Measurements from ENCODE around the gene ITGBL1.

DNA sequence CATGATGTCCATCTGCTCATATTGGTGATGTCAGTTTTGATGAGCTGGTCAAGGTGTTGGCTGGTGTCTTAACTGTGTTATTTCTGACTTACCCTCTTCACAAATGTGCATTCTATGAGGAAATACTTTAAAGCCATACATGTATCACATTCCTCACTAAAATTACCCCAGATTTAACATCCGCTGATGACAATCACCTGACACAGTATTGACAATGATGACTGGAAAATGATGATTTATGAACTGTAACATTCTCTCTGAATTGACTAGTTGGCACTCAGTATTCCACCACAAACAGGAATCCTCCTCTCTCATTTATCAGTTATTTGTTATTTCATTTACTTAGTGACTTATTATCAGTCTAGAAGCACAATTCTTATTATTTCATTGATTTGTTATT is 117.3 kb downstream of the ITGBL1 start:
- TF ChIP-seq, protein P1, sequence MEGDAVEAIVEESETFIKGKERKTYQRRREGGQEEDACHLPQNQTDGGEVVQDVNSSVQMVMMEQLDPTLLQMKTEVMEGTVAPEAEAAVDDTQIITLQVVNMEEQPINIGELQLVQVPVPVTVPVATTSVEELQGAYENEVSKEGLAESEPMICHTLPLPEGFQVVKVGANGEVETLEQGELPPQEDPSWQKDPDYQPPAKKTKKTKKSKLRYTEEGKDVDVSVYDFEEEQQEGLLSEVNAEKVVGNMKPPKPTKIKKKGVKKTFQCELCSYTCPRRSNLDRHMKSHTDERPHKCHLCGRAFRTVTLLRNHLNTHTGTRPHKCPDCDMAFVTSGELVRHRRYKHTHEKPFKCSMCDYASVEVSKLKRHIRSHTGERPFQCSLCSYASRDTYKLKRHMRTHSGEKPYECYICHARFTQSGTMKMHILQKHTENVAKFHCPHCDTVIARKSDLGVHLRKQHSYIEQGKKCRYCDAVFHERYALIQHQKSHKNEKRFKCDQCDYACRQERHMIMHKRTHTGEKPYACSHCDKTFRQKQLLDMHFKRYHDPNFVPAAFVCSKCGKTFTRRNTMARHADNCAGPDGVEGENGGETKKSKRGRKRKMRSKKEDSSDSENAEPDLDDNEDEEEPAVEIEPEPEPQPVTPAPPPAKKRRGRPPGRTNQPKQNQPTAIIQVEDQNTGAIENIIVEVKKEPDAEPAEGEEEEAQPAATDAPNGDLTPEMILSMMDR (IDR thresholded peaks at IDR 0.05), result no peak
- no peak for TF ChIP-seq GABPB1 (CRISPR knock-in tag; IDR thresholded peaks at IDR 0.05)
- TF ChIP-seq CREB1 (CRISPR knock-in tag; IDR thresholded peaks at IDR 0.05), result no peak
- TF ChIP-seq ZNF219 (CRISPR knock-in tag; IDR thresholded peaks at IDR 0.05; ENCODE audit: borderline replicate concordance), result no peak
- TF ChIP-seq, protein P2, sequence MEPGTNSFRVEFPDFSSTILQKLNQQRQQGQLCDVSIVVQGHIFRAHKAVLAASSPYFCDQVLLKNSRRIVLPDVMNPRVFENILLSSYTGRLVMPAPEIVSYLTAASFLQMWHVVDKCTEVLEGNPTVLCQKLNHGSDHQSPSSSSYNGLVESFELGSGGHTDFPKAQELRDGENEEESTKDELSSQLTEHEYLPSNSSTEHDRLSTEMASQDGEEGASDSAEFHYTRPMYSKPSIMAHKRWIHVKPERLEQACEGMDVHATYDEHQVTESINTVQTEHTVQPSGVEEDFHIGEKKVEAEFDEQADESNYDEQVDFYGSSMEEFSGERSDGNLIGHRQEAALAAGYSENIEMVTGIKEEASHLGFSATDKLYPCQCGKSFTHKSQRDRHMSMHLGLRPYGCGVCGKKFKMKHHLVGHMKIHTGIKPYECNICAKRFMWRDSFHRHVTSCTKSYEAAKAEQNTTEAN (CRISPR knock-in tag; IDR thresholded peaks at IDR 0.05), result no peak
- TF ChIP-seq, protein P3, sequence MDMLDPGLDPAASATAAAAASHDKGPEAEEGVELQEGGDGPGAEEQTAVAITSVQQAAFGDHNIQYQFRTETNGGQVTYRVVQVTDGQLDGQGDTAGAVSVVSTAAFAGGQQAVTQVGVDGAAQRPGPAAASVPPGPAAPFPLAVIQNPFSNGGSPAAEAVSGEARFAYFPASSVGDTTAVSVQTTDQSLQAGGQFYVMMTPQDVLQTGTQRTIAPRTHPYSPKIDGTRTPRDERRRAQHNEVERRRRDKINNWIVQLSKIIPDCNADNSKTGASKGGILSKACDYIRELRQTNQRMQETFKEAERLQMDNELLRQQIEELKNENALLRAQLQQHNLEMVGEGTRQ (CRISPR knock-in tag; IDR thresholded peaks at IDR 0.05), result no peak
- TF ChIP-seq OVOL2 (CRISPR knock-in tag; IDR thresholded peaks at IDR 0.05; ENCODE audit: borderline replicate concordance), result no peak
- TF ChIP-seq, protein P4, sequence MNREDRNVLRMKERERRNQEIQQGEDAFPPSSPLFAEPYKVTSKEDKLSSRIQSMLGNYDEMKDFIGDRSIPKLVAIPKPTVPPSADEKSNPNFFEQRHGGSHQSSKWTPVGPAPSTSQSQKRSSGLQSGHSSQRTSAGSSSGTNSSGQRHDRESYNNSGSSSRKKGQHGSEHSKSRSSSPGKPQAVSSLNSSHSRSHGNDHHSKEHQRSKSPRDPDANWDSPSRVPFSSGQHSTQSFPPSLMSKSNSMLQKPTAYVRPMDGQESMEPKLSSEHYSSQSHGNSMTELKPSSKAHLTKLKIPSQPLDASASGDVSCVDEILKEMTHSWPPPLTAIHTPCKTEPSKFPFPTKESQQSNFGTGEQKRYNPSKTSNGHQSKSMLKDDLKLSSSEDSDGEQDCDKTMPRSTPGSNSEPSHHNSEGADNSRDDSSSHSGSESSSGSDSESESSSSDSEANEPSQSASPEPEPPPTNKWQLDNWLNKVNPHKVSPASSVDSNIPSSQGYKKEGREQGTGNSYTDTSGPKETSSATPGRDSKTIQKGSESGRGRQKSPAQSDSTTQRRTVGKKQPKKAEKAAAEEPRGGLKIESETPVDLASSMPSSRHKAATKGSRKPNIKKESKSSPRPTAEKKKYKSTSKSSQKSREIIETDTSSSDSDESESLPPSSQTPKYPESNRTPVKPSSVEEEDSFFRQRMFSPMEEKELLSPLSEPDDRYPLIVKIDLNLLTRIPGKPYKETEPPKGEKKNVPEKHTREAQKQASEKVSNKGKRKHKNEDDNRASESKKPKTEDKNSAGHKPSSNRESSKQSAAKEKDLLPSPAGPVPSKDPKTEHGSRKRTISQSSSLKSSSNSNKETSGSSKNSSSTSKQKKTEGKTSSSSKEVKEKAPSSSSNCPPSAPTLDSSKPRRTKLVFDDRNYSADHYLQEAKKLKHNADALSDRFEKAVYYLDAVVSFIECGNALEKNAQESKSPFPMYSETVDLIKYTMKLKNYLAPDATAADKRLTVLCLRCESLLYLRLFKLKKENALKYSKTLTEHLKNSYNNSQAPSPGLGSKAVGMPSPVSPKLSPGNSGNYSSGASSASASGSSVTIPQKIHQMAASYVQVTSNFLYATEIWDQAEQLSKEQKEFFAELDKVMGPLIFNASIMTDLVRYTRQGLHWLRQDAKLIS (CRISPR knock-in tag; IDR thresholded peaks at IDR 0.05; ENCODE audit: borderline replicate concordance), result no peak
- TF ChIP-seq NR3C1 (CRISPR knock-in tag; conservative IDR thresholded peaks at IDR 0.05; ENCODE audit: low read depth), result no peak
- TF ChIP-seq, protein P5, sequence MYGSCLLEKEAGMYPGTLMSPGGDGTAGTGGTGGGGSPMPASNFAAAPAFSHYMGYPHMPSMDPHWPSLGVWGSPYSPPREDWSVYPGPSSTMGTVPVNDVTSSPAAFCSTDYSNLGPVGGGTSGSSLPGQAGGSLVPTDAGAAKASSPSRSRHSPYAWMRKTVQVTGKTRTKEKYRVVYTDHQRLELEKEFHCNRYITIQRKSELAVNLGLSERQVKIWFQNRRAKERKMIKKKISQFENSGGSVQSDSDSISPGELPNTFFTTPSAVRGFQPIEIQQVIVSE (CRISPR knock-in tag; IDR thresholded peaks at IDR 0.05; ENCODE audit: borderline replicate concordance), result no peak
- TF ChIP-seq SP1 (CRISPR knock-in tag; conservative IDR thresholded peaks at IDR 0.05), result no peak
- TF ChIP-seq TEAD1 (CRISPR knock-in tag; IDR thresholded peaks at IDR 0.05), result no peak
- TF ChIP-seq, protein P6, sequence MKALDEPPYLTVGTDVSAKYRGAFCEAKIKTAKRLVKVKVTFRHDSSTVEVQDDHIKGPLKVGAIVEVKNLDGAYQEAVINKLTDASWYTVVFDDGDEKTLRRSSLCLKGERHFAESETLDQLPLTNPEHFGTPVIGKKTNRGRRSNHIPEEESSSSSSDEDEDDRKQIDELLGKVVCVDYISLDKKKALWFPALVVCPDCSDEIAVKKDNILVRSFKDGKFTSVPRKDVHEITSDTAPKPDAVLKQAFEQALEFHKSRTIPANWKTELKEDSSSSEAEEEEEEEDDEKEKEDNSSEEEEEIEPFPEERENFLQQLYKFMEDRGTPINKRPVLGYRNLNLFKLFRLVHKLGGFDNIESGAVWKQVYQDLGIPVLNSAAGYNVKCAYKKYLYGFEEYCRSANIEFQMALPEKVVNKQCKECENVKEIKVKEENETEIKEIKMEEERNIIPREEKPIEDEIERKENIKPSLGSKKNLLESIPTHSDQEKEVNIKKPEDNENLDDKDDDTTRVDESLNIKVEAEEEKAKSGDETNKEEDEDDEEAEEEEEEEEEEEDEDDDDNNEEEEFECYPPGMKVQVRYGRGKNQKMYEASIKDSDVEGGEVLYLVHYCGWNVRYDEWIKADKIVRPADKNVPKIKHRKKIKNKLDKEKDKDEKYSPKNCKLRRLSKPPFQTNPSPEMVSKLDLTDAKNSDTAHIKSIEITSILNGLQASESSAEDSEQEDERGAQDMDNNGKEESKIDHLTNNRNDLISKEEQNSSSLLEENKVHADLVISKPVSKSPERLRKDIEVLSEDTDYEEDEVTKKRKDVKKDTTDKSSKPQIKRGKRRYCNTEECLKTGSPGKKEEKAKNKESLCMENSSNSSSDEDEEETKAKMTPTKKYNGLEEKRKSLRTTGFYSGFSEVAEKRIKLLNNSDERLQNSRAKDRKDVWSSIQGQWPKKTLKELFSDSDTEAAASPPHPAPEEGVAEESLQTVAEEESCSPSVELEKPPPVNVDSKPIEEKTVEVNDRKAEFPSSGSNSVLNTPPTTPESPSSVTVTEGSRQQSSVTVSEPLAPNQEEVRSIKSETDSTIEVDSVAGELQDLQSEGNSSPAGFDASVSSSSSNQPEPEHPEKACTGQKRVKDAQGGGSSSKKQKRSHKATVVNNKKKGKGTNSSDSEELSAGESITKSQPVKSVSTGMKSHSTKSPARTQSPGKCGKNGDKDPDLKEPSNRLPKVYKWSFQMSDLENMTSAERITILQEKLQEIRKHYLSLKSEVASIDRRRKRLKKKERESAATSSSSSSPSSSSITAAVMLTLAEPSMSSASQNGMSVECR (CRISPR knock-in tag; IDR thresholded peaks at IDR 0.05; ENCODE audit: borderline replicate concordance), result no peak
